ENCODE measurements around the gene TRIM7. TPM values are rescaled to one million over a fixed set of nuclear protein-coding genes. Genes with fewer than 3 reads are reported as not detected.
A peak's percentile ranks its signal among the peaks of the same experiment; 100 is the strongest.

TRIM7 gene
- total and polyA plus RNA-seq, 2 donors (not counting 1 experiment from before 2014, with no cell fraction given), result 1.7 to 7.4 TPM

- H2AFZ ChIP-seq (ENCODE audit: insufficient read depth, low read depth, low read length, poor library complexity, severe bottlenecking), result peak overlapping the region; percentile 89
Measured at GRCh38 chr5:181222630-181223057, 17.6 kb upstream of the TRIM7 start.

More at GRCh38 chr5:181222630-181223057, 17.6 kb upstream of the TRIM7 start:
- Histone ChIP-seq H4K20me1 (ENCODE audit: control insufficient read depth, insufficient read depth, low read length, poor library complexity, severe bottlenecking) (no peaks in the 10 kb centered on the region), H3K27ac (ENCODE audit: low read length in 2 of 2) (peak overlapping the region; percentile 95), H3K79me2 (ENCODE audit: control insufficient read depth, insufficient read depth, low read length) (peaks cover 30% of the 10 kb centered on the region), H3K27me3 (replicated peaks in 1 of 4; ENCODE audit: control extremely low read depth in 1 of 4, control insufficient read depth in 3 of 4, insufficient read depth in 4 of 4, low read length in 3 of 4) (no peaks in the 10 kb centered on the region), H3K9me3 (ENCODE audit: control extremely low read depth in 1 of 3, control insufficient read depth in 2 of 3, insufficient read depth in 1 of 3, low read length in 2 of 3) (peaks cover 0 to 18% (median 0%) of the 10 kb centered on the region in 3 donors), H3K4me1 (ENCODE audit: control insufficient read depth in 2 of 2, insufficient read depth in 2 of 2, low read length in 2 of 2) (peaks cover 18 to 46% of the 10 kb centered on the region in 2 donors), H3K4me2 (replicated peaks; ENCODE audit: low read depth, low read length, poor library complexity, severe bottlenecking) (peak overlapping the region; percentile 95), H3K36me3 (replicated peaks in 1 of 2; ENCODE audit: control extremely low read depth in 1 of 2, control insufficient read depth in 1 of 2, extremely low read depth in 1 of 2, insufficient read depth in 2 of 2, low read length in 1 of 2) (peaks cover 0 to 2% of the 10 kb centered on the region in 2 experiments), H3K9ac (ENCODE audit: low read length) (peak overlapping the region; percentile 79), H3K4me3 (ENCODE audit: control extremely low read depth in 1 of 5, extremely low read depth in 1 of 5, insufficient read depth in 1 of 5, low read depth in 2 of 5, low read length in 4 of 5) (peak overlapping the region; percentile 68 to 95 (median 89))
- Mint-ChIP-seq H3K27ac (peak overlapping the region; percentile 98), H3K9me3 (ENCODE audit: insufficient read depth) (no peaks in the 10 kb centered on the region), H3K4me3 (peak overlapping the region; percentile 94), H3K27me3 (no peaks in the 10 kb centered on the region), H3K4me1 (peaks cover 59% of the 10 kb centered on the region)
- peak; percentile 23 for TF ChIP-seq CTCF (IDR thresholded peaks at IDR 0.05)
- TF ChIP-seq EZH2 (IDR thresholded peaks at IDR 0.05; ENCODE audit: borderline replicate concordance, insufficient read depth, low read depth, low read length, poor library complexity, severe bottlenecking), result no peak
- ATAC-seq (ENCODE audit: low read depth) (no peak), DNase-seq (no peak)
- CTCF ChIA-PET, result interaction anchor here (0.9 to 3.8 kb wide), 8 partner anchors 13 to 50 kb away, joined by 3 to 48 read pairs (median 8); partner anchors contain the start of gene TRIM52
- intact Hi-C loops (cut with micrococcal nuclease), result loop anchor here (1.0 to 2.0 kb wide), 7 partner anchors 15 to 420 kb away; partner anchors contain the start of genes MGAT1, TRIM52 and ZFP62
- POLR2A ChIA-PET, result interaction anchor here (0.8 to 3.5 kb wide), 10 partner anchors 15 to 65 kb away, joined by 3 to 74 read pairs (median 6); partner anchors contain the start of genes RACK1, TRIM52 and TRIM7
- under 1% methylated on average over 10 of the region's 18 CpGs for WGBS (ENCODE audit: insufficient coverage)
